Gastroesophageal sphincter (tissue), 3 donors: Measurements from ENCODE around the gene C1orf21.

ENCODE experiments used
- CTCF ChIP-seq, 4 experiments: fragments of 200-600 bp in 2 of 4; fragments of 450-650 bp in 2 of 4; sonication (generic) in 1 of 4; IDR thresholded peaks; one replicate each; pipeline ENCODE4 v1.5.1; 2017 to 2019; ENCODE audit warnings: antibody characterized with exemption in 4 of 4, mild to moderate bottlenecking in 2 of 4, moderate library complexity in 2 of 4
- EP300 ChIP-seq: sonication (generic); formaldehyde crosslinking; IDR thresholded peaks from one replicate; pipeline ENCODE4 v1.6.1; 2017; ENCODE audit warnings: antibody characterized with exemption, mild to moderate bottlenecking
- POLR2A ChIP-seq, 2 donors: fragments of 450-650 bp; IDR thresholded peaks; one replicate each; pipeline ENCODE4 v1.6.1; 2017; ENCODE audit warnings: antibody characterized with exemption in 2 of 2, mild to moderate bottlenecking in 2 of 2, moderate library complexity in 1 of 2
- POLR2AphosphoS5 ChIP-seq: sonication (generic); formaldehyde crosslinking; IDR thresholded peaks from one replicate; pipeline ENCODE4 v1.6.1; 2017; ENCODE audit warnings: antibody characterized with exemption

GRCh38 chr1:184405094-184405800 is 18.4 kb downstream of the C1orf21 start:
- no peak for TF ChIP-seq CTCF (IDR thresholded peaks at IDR 0.05)
- TF ChIP-seq EP300 = no peak
- TF ChIP-seq POLR2AphosphoS5 = no peak
- TF ChIP-seq POLR2A (IDR thresholded peaks at IDR 0.05) = no peak
